GM12864 (cell line): ENCODE results near the gene COQ5.

Experiments
- DNase-seq: peaks from one replicate; pipeline ENCODE4 v3.0.0-alpha.2; 2011; ENCODE audit warnings: low read depth
- H3K4me3 ChIP-seq: 2 replicates; pipeline ENCODE4 v1.5.1; 2011; ENCODE audit warnings: mild to moderate bottlenecking, low read depth, low read length, control low read depth
- CTCF ChIP-seq: IDR thresholded peaks from 2 replicates; pipeline ENCODE4 v1.5.1; 2011; ENCODE audit warnings: low read depth, mild to moderate bottlenecking, moderate library complexity, low read length, control low read depth, inconsistent platforms; ENCODE audit errors: missing control alignments

COQ5 gene

GRCh38 chr12:120498870-120499515, 30.0 kb downstream of the COQ5 start:
- H3K4me3 ChIP-seq, result no peak overlapping the region
- TF ChIP-seq CTCF, result no peak
- no peak for DNase-seq

GRCh38 chr12:120497524-120498150, 31.3 kb downstream of the COQ5 start:
- no peak for TF ChIP-seq CTCF
- peak overlapping the region; percentile 99 for H3K4me3 ChIP-seq
- DNase-seq, result no peak

DNA sequence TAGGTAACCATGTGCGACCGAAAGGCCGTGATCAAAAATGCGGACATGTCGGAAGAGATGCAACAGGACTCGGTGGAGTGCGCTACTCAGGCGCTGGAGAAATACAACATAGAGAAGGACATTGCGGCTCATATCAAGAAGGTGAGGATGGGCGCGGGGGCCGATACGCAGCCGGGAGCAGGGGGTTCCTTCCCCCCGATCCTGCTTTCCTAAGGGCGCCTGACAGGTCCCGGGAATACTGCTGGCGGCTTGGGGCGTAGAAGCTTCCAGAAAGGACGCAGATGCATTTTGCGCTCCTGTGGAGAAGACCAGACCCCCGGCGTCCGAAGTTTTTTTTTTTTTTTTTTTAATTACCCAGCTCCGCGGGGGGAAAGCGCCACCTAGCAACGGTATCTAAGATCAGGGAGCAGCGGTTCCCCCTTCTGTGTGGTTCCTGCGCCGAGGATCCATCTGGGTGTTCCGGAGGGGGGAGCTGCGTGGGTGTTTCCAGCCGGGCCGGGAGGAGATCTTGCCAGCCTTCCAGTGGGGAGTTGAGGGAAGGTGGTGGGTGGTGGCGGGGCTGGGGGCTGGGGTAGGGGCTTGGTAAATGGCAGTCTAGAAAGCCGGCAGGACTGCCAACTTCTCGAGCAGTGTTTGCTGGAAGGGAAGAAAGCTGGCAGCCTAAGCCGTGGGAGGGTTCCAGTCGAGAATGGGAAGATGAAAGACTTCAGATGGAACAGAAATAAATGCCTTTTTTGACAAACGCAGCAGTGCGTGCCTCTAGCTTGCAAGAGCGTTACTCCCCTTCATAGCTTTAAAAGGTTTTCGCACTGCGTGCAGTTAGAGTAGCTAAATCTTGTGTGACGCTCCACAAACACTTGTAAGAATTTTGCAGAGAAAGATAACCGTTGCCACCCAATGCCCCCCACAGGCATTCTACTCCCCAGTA, 32.3 kb downstream of the COQ5 start:
- DNase-seq, result no peak
- TF ChIP-seq CTCF, result peak; percentile 19
- peak overlapping the region; percentile 99 for H3K4me3 ChIP-seq

DNA sequence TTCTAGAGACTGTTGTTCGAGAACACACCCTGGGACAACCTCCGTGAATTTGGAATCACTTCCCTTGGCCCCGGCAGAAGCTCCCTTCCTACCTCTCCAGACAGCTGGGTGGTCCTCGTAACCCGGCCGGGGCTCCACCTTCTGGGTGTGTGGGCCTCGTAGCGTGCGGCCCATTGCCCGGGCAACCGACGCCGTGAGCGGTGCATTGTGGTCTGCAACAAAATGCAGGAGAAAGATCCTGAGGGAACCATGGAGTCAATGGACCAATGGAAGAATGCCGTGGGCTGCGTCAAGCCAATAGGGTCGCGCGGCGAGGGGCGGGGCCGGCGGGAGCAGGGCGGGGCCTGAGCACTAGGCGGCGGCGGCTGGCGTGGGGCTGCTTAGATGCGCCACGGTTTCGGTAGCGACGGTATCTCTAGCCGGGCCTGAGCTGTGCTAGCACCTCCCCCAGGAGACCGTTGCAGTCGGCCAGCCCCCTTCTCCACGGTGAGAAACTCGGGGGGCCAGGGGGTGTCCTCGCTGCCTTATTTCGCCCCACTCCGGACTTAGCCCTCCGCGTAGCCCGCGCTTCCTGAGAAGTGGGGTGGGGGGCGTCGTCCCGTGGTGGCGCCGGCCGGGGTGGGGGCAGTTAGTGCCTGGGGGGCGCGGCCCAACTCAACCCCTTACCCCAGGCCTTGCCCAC, 33.1 kb downstream of the COQ5 start, which contains the start of gene DYNLL1:
Gene DYNLL1 (plus strand): TSS at position 383 of the 682 bp plus-strand sequence. CDS start 309 bp downstream, outside the sequence.
- H3K4me3 ChIP-seq, result peak within 1 kb of the TSS; percentile 99
- peak; percentile 90 for DNase-seq
- no peak for TF ChIP-seq CTCF

DNA sequence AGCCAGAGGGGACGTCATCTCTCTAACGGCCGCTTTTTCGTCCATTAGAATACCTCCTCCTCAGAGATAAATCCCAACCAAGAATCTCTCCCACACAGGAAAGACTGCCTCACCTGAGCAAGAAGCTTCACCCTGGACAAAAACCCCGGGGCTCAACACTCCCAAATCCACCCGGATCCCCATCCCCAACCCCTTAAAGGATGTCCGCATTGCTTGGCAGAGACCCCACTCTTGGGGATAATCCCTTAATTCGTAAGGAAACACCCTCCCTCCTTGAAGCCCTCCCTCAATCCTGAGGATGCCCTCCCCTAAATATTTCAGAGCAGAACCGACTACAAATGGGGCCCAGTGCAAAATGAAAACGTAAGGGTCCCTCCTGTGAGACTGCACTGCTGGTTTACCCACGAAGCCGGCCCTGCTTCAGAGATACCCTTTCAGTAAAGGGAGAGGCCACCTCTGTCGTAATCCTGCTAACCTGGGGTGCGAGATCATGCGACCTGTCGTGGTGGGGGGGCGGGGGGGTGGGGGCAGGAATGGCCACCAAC, 33.7 kb downstream of the COQ5 start:
- H3K4me3 ChIP-seq, result peak overlapping the region; percentile 99
- TF ChIP-seq CTCF, result no peak
- DNase-seq, result no peak

GRCh38 chr12:120490833-120491512, 38.0 kb downstream of the COQ5 start:
- no peak for DNase-seq
- TF ChIP-seq CTCF, result no peak
- no peak overlapping the region for H3K4me3 ChIP-seq
